ENCODE measurements around the gene C1orf174.
"Not testable (repeated sequence)": the region's sequence is repeated elsewhere in the genome, so short reads cannot be mapped to it uniquely, and the experiment has no call there.

The C1orf174 gene

GRCh38 chr1:3919706-3920105, 19.6 kb upstream of the C1orf174 start:
- no peak for FAIRE-seq
- TF ChIP-seq POLR2AphosphoS5 (IDR thresholded peaks at IDR 0.05; ENCODE audit: low read depth, low read length) (no peak), TAF1 (IDR thresholded peaks at IDR 0.05; ENCODE audit: low read depth, low read length) (no peak), PAX5 (IDR thresholded peaks at IDR 0.05; ENCODE audit: insufficient read depth, low read length, severe bottlenecking) (no peak), POU2F2 (IDR thresholded peaks at IDR 0.05; ENCODE audit: low read depth, low read length) (no peak), POLR2A (IDR thresholded peaks at IDR 0.05; ENCODE audit: low read depth, low read length) (no peak)
- DNase-seq (ENCODE audit: insufficient read length, low spot score), result no peak

DNA sequence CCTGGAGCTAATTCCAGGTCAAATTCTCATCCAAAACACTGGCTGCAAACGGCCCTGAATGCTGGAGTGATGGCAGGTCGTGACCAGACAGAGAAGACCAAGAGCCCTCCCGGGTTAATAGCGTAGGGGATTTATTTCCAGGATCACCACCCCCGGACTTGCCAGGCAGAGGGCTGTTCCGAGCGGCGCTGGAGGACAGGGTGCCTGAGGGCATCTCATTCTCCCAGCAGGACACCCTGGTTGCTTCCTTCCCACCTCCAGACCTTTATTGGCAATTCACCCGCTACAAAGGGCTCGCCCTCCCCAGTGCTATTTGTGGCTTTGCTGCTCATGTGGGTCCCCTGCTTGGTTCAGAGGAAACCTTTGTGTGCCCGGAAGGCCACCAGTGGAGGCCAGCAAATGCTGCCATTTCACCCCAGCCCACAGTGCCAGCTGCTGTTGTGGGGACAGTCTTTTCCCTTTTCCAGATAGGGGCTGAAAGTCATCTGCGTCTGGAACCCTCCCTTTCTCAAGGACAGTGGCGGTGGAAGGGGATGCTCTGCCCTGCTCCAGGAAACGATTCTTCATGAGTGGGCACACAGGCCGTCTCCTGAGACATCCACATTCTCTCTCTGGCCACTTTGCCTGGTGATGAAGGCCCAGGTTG, 19.0 kb upstream of the C1orf174 start:
- DNase-seq (ENCODE audit: insufficient read length, low spot score) (no peak), FAIRE-seq (no peak)
- no peak for TF ChIP-seq SPI1 (IDR thresholded peaks at IDR 0.05; ENCODE audit: low read depth, low read length)
- TF ChIP-seq POLR2A (IDR thresholded peaks at IDR 0.05; ENCODE audit: low read depth, low read length), result no peak
- TF ChIP-seq POU2F2 (IDR thresholded peaks at IDR 0.05; ENCODE audit: low read depth, low read length), result no peak
- no peak for TF ChIP-seq PAX5 (IDR thresholded peaks at IDR 0.05; ENCODE audit: insufficient read depth, low read length, severe bottlenecking)
- no peak for TF ChIP-seq TAF1 (IDR thresholded peaks at IDR 0.05; ENCODE audit: low read depth, low read length)
- no peak for TF ChIP-seq POLR2AphosphoS5 (IDR thresholded peaks at IDR 0.05; ENCODE audit: low read depth, low read length)

GRCh38 chr1:3918359-3918758, 18.3 kb upstream of the C1orf174 start:
- not testable (repeated sequence) for DNase-seq (ENCODE audit: insufficient read length, low spot score); FAIRE-seq

- TF ChIP-seq TAF1 (IDR thresholded peaks at IDR 0.05; ENCODE audit: low read depth, low read length) (no peak), POLR2AphosphoS5 (IDR thresholded peaks at IDR 0.05; ENCODE audit: low read depth, low read length) (no peak), PAX5 (IDR thresholded peaks at IDR 0.05; ENCODE audit: insufficient read depth, low read length, severe bottlenecking) (no peak), SPI1 (IDR thresholded peaks at IDR 0.05; ENCODE audit: low read depth, low read length) (no peak), POU2F2 (IDR thresholded peaks at IDR 0.05; ENCODE audit: low read depth, low read length) (no peak), POLR2A (IDR thresholded peaks at IDR 0.05; ENCODE audit: low read depth, low read length) (no peak)
- DNase-seq (ENCODE audit: insufficient read length, low spot score) (no peak), FAIRE-seq (no peak)
Measured at GRCh38 chr1:3917761-3918160, 17.7 kb upstream of the C1orf174 start.

GRCh38 chr1:3915551-3916121, 15.6 kb upstream of the C1orf174 start:
- FAIRE-seq (no peak), DNase-seq (ENCODE audit: insufficient read length, low spot score) (no peak)
- TF ChIP-seq POLR2A (IDR thresholded peaks at IDR 0.05; ENCODE audit: low read depth, low read length) (no peak), TAF1 (IDR thresholded peaks at IDR 0.05; ENCODE audit: low read depth, low read length) (no peak), PAX5 (IDR thresholded peaks at IDR 0.05; ENCODE audit: insufficient read depth, low read length, severe bottlenecking) (no peak), SPI1 (IDR thresholded peaks at IDR 0.05; ENCODE audit: low read depth, low read length) (no peak), POLR2AphosphoS5 (IDR thresholded peaks at IDR 0.05; ENCODE audit: low read depth, low read length) (no peak), POU2F2 (IDR thresholded peaks at IDR 0.05; ENCODE audit: low read depth, low read length) (no peak)

- DNase-seq (ENCODE audit: insufficient read length, low spot score), result no peak
- no peak for TF ChIP-seq TAF1 (IDR thresholded peaks at IDR 0.05; ENCODE audit: low read depth, low read length)
- no peak for FAIRE-seq
Measured at GRCh38 chr1:3914911-3915310, 14.8 kb upstream of the C1orf174 start.

DNA sequence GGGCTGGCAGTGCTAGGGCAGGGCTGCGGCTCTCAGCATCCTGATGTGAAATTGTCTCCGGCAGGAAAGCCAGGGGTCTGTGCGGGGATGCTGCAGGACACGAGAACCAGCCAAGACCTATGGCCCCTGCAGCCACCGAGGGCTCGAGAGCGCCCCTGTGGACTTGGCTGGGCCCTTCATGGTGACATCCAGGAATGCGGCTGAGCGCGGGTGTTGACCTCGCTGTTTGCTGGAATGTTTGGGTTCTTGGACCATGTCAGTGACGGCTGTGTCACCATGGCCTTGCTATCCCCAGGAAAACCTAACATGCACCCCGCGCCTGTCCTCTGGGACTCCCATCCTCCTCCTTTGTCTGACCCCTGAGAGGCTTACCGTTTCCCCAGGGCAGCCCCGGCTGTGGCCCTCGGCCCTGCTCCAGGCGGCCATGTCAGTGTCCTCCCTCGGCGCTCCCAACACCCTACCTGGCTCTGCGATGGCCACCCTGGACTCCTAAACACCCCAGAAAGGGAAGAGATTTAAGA, 14.3 kb upstream of the C1orf174 start:
- DNase-seq (ENCODE audit: insufficient read length, low spot score) (no peak), FAIRE-seq (no peak)
- TF ChIP-seq POU2F2 (IDR thresholded peaks at IDR 0.05; ENCODE audit: low read depth, low read length) (no peak), TAF1 (IDR thresholded peaks at IDR 0.05; ENCODE audit: low read depth, low read length) (no peak), POLR2A (IDR thresholded peaks at IDR 0.05; ENCODE audit: low read depth, low read length) (no peak), SPI1 (IDR thresholded peaks at IDR 0.05; ENCODE audit: low read depth, low read length) (no peak), POLR2AphosphoS5 (IDR thresholded peaks at IDR 0.05; ENCODE audit: low read depth, low read length) (no peak), PAX5 (IDR thresholded peaks at IDR 0.05; ENCODE audit: insufficient read depth, low read length, severe bottlenecking) (no peak)

GRCh38 chr1:3912809-3913685, 13.0 kb upstream of the C1orf174 start:
- DNase-seq (ENCODE audit: insufficient read length, low spot score), result no peak
- TF ChIP-seq PAX5 (IDR thresholded peaks at IDR 0.05; ENCODE audit: insufficient read depth, low read length, severe bottlenecking), result no peak
- TF ChIP-seq POU2F2 (IDR thresholded peaks at IDR 0.05; ENCODE audit: low read depth, low read length), result no peak
- TF ChIP-seq POLR2A (IDR thresholded peaks at IDR 0.05; ENCODE audit: low read depth, low read length), result no peak
- no peak for TF ChIP-seq TAF1 (IDR thresholded peaks at IDR 0.05; ENCODE audit: low read depth, low read length)
- TF ChIP-seq POLR2AphosphoS5 (IDR thresholded peaks at IDR 0.05; ENCODE audit: low read depth, low read length), result no peak
- no peak for TF ChIP-seq SPI1 (IDR thresholded peaks at IDR 0.05; ENCODE audit: low read depth, low read length)
- FAIRE-seq, result no peak

DNA sequence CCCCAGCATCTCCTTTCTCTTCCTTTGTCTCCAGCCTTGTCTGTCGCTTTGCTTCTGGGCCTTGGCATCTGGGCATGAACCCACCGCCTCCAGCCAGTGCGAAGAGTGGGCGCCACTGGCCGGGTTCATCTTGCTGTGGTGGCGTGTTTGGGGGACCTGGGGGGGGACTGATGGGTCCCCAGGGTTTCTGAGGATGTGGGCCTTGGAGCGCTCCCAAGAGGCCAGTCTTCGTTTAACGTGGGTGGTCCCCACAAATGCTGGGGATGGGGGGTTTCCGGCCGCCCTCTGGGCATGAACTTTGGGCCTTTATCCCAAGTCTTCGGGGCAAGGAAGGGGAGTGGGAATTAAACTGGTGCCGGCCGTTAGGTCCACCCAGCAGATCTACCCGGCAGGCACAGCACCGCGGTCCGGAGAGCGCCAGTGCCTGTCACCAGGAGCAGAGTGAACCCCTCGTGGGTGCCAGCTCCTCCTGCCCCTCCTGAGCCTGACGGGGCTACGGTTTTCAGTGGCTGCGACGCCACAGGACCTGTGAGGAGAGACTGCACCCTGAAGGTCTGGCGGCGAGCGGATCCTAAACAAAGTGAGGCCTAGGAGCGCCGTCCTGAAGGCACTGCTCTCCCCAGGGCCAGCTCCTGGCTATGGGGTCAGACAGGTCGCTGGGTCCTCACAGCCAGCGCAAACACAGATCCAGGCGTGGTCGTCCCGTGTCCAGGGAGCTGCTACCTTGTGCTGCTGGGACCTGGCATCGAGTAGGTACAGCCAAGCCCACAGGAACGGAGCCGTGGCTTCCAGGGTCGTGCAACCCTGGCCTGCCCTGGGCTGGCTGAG, 12.1 kb upstream of the C1orf174 start:
- no peak for DNase-seq (ENCODE audit: insufficient read length, low spot score)
- TF ChIP-seq POU2F2 (IDR thresholded peaks at IDR 0.05; ENCODE audit: low read depth, low read length), result no peak
- no peak for TF ChIP-seq POLR2A (IDR thresholded peaks at IDR 0.05; ENCODE audit: low read depth, low read length)
- FAIRE-seq, result no peak
